Astrocyte of the cerebellum (primary cell): ENCODE results near the gene UBE2I.

Experiments
- DNase-seq: peaks from one replicate; pipeline ENCODE4 v3.0.0-alpha.2; 2011; ENCODE audit warnings: low read depth
- H3K4me3 ChIP-seq: 2 replicates; pipeline ENCODE4 v1.5.1; 2011; ENCODE audit warnings: mild to moderate bottlenecking, low read depth, low read length, moderate library complexity
- CTCF ChIP-seq: IDR thresholded peaks from 2 replicates; pipeline ENCODE4 v1.5.1; 2012; ENCODE audit warnings: low read length, low read depth, moderate library complexity, mild to moderate bottlenecking; ENCODE audit errors: missing control alignments
- in situ Hi-C: cut with HindIII; loops from 2 replicates; pipeline ENCODE4 v1.10.0; 2017; ENCODE audit warnings: low sequenced_read_pairs

UBE2I gene

GRCh38 chr16:1272453-1273198 is 36.8 kb upstream of the UBE2I start:
- no peak for TF ChIP-seq CTCF
- no peak overlapping the region for H3K4me3 ChIP-seq
- in situ Hi-C loops: no loop called here
- no peak for DNase-seq

GRCh38 chr16:1273816-1274215 is 35.6 kb upstream of the UBE2I start:
- no peak for DNase-seq
- no peak for TF ChIP-seq CTCF
- no peak overlapping the region for H3K4me3 ChIP-seq
- in situ Hi-C loops: no loop called here

- in situ Hi-C loops: loop anchor here (25.0 kb wide), 2 partner anchors 113 to 137 kb away; no protein-coding TSS in a partner anchor
- DNase-seq: no peak
- H3K4me3 ChIP-seq: no peak overlapping the region
- TF ChIP-seq CTCF: no peak
Observed at GRCh38 chr16:1274767-1275166, 34.7 kb upstream of the UBE2I start.

GRCh38 chr16:1275791-1276579 is 33.5 kb upstream of the UBE2I start:
- no peak for TF ChIP-seq CTCF
- H3K4me3 ChIP-seq: no peak overlapping the region
- in situ Hi-C loops: loop anchor here (25.0 kb wide), 2 partner anchors 111 to 139 kb away; no protein-coding TSS in a partner anchor
- no peak for DNase-seq

- no peak for TF ChIP-seq CTCF
- no peak for DNase-seq
- in situ Hi-C loops: loop anchor here (25.0 kb wide), 2 partner anchors 111 to 139 kb away; no protein-coding TSS in a partner anchor
- no peak overlapping the region for H3K4me3 ChIP-seq
Observed at GRCh38 chr16:1276580-1276878, 32.9 kb upstream of the UBE2I start.

- in situ Hi-C loops: loop anchor here (25.0 kb wide), 2 partner anchors 110 to 140 kb away; no protein-coding TSS in a partner anchor
- TF ChIP-seq CTCF: no peak
Observed at GRCh38 chr16:1277151-1277598, 32.3 kb upstream of the UBE2I start.

More at GRCh38 chr16:1277151-1277598, 32.3 kb upstream of the UBE2I start:
- H3K4me3 ChIP-seq: no peak overlapping the region
- DNase-seq: no peak
